Measurements from ENCODE around the gene IL20RA. TPM values are rescaled to one million over a fixed set of nuclear protein-coding genes. Genes with fewer than 3 reads are reported as not detected.
A peak's percentile ranks its signal among the peaks of the same experiment; 100 is the strongest.

IL20RA gene
- total RNA-seq, 4 donors from 2014 or later, result 0.47 to 2.5 (median 1.7) TPM; not detected in 1

GRCh38 chr6:136990242-136990578 is 54.6 kb downstream of the IL20RA start:
- peaks cover 0 to 9% (median 0%) of the 10 kb centered on the region in 4 donors for H3K4me1 ChIP-seq
- H3K36me3 ChIP-seq, result no peaks in the 10 kb centered on the region
- no peaks in the 10 kb centered on the region for H3K9me3 ChIP-seq
- no peak overlapping the region for H3K27ac ChIP-seq
- no peaks in the 10 kb centered on the region for H3K27me3 ChIP-seq
- TF ChIP-seq POLR2A (IDR thresholded peaks at IDR 0.05), result no peak
- TF ChIP-seq, protein P1, sequence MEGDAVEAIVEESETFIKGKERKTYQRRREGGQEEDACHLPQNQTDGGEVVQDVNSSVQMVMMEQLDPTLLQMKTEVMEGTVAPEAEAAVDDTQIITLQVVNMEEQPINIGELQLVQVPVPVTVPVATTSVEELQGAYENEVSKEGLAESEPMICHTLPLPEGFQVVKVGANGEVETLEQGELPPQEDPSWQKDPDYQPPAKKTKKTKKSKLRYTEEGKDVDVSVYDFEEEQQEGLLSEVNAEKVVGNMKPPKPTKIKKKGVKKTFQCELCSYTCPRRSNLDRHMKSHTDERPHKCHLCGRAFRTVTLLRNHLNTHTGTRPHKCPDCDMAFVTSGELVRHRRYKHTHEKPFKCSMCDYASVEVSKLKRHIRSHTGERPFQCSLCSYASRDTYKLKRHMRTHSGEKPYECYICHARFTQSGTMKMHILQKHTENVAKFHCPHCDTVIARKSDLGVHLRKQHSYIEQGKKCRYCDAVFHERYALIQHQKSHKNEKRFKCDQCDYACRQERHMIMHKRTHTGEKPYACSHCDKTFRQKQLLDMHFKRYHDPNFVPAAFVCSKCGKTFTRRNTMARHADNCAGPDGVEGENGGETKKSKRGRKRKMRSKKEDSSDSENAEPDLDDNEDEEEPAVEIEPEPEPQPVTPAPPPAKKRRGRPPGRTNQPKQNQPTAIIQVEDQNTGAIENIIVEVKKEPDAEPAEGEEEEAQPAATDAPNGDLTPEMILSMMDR (IDR thresholded peaks at IDR 0.05), result no peak
- peak overlapping the region in 2 of 4 donors; percentile 34 to 40 for H3K4me3 ChIP-seq
- DNase-seq, result no peak

DNA sequence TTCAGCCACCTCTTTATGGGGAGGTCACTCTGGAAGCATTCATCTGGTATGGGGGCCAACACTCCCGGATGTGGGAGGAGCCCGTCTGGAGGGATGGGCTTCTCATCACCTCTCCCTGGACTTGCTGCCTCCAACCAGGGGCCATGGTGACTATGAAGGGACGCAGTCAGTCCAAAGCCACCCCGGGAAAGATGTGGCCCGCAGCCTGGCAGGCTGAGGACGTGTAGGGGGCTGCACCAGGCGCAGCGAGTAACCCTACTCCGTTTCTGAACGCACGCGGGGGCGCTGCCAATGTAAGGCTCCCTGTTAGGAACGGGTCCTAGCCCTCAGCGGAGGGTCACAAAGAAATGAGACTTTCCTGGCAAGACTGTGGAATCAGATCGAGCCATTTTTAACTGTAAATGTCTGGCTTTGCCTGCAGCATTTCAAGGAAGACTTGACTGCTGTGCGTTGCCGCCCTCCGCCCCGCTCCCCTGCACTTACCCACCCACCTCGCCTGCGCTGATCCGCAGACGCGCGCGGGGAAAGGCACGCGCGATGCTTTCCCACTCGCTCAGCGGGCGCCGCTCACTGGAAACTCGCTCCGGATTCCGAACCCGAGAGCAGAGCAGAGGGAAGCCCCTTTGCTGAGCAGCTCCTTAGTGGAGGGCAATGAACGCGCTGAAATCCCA is 55.1 kb downstream of the IL20RA start:
- DNase-seq, result peak in 1 of 3 donors; percentile 52
- H3K27ac ChIP-seq, result no peak overlapping the region
- H3K4me3 ChIP-seq, result peak overlapping the region in 2 of 4 donors; percentile 34 to 40
- TF ChIP-seq, protein P1 (IDR thresholded peaks at IDR 0.05), result no peak
- no peaks in the 10 kb centered on the region for H3K9me3 ChIP-seq
- H3K36me3 ChIP-seq, result no peaks in the 10 kb centered on the region
- H3K4me1 ChIP-seq, result peaks cover 0 to 9% (median 0%) of the 10 kb centered on the region in 4 donors
- H3K27me3 ChIP-seq, result no peaks in the 10 kb centered on the region

DNA sequence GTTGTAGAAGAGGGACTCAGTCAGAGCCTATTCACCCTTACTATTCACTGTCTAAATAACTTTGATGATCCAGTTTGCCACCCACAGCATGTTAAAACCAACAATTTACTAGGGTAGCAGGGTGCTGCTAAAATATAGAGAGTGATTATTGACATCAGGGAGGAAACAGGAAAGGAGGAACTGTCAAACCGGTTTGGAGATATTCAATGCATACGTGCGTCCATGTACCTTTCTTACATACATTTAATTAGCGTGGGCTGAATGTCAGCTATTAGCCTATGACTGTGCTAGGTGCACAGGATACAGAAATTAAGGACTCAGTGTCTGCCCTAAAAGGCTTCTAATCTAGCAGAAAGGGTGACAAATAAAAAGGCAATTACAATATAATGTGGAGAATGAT is 57.2 kb downstream of the IL20RA start:
- Histone ChIP-seq H3K4me3 (no peak overlapping the region), H3K36me3 (no peaks in the 10 kb centered on the region), H3K9me3 (no peaks in the 10 kb centered on the region), H3K27ac (no peak overlapping the region), H3K27me3 (no peaks in the 10 kb centered on the region), H3K4me1 (peaks cover 0 to 9% (median 0%) of the 10 kb centered on the region in 4 donors)
- no peak for TF ChIP-seq POLR2A (IDR thresholded peaks at IDR 0.05)
- TF ChIP-seq, protein P1 (IDR thresholded peaks at IDR 0.05), result no peak
- DNase-seq, result no peak

DNA sequence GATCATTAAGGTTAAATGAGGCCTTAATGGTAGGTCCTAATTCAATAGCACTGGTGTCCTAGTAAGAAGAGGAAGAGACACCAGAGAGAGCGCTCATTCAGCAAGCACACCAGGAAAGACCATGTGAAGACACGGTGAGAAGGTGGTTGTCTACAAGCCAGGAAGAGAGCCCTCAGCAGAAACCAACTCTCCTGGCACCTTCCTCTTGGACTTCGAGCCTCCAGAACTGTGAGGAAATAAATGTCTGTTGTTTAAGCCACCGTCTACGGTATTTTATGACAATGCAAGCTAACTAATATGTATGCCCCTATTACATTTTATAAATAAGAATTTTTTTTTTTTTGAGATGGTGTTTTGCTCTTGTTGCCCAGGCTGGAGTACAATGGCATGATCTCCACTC is 59.3 kb downstream of the IL20RA start:
- DNase-seq, result no peak
- Histone ChIP-seq H3K4me3 (no peak overlapping the region), H3K27me3 (no peaks in the 10 kb centered on the region), H3K36me3 (no peaks in the 10 kb centered on the region), H3K27ac (no peak overlapping the region), H3K4me1 (peaks cover 0 to 9% (median 0%) of the 10 kb centered on the region in 4 donors), H3K9me3 (no peaks in the 10 kb centered on the region)
- TF ChIP-seq, protein P1 (IDR thresholded peaks at IDR 0.05), result no peak
- TF ChIP-seq POLR2A (IDR thresholded peaks at IDR 0.05), result no peak

GRCh38 chr6:136984578-136984977 is 60.2 kb downstream of the IL20RA start:
- Histone ChIP-seq H3K27me3 (no peaks in the 10 kb centered on the region), H3K4me3 (no peak overlapping the region), H3K4me1 (peaks cover 0 to 4% (median 0%) of the 10 kb centered on the region in 4 donors), H3K9me3 (no peaks in the 10 kb centered on the region), H3K36me3 (no peaks in the 10 kb centered on the region), H3K27ac (no peak overlapping the region)
- no peak for DNase-seq
- TF ChIP-seq, protein P1 (IDR thresholded peaks at IDR 0.05), result no peak
- TF ChIP-seq POLR2A (IDR thresholded peaks at IDR 0.05), result no peak
